Adrenal gland (tissue), 5 donors: ENCODE data around the gene SYNPO.

Source experiments
- POLR2A ChIP-seq, 2 donors: fragments of 450-650 bp; IDR thresholded peaks; one replicate each; pipeline ENCODE4 v1.6.1; 2017; ENCODE audit warnings: antibody characterized with exemption in 2 of 2, mild to moderate bottlenecking in 2 of 2, moderate library complexity in 1 of 2
- TF ChIP-seq, protein P1 (sequence below), 6 experiments: fragments of 450-650 bp in 4 of 6; fragments of 200-600 bp in 2 of 6; sonication (generic) in 1 of 6; IDR thresholded peaks; 1 replicate in 5 of 6; 2 replicates in 1 of 6; pipeline versions ENCODE4 v1.5.1 to v1.8.0; 2016 to 2021; ENCODE audit warnings: antibody characterized with exemption in 6 of 6, mild to moderate bottlenecking in 2 of 6, moderate library complexity in 1 of 6
- donor health status: DM: no; HTN: no; CAD: no.

DNA sequence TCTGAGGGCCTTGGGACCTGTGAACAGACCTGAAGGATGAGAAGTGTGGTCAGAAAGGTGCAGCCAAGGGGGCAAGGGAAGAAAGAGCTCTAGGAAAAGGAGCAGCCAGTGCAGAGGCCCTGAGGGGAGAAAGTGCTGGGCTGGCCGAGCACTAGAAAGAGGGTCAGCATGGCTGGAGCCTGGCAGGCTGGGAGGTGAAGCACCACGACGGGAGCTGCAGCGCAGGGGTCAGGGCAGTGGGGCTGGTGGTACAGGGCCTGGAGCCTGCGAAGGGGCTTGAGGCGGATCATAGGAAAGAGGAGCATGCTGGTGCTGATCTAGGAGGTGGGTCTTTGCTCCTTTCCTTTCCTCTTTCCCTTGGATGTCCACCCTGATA is 9.1 kb upstream of the SYNPO start:
- TF ChIP-seq, protein P1, sequence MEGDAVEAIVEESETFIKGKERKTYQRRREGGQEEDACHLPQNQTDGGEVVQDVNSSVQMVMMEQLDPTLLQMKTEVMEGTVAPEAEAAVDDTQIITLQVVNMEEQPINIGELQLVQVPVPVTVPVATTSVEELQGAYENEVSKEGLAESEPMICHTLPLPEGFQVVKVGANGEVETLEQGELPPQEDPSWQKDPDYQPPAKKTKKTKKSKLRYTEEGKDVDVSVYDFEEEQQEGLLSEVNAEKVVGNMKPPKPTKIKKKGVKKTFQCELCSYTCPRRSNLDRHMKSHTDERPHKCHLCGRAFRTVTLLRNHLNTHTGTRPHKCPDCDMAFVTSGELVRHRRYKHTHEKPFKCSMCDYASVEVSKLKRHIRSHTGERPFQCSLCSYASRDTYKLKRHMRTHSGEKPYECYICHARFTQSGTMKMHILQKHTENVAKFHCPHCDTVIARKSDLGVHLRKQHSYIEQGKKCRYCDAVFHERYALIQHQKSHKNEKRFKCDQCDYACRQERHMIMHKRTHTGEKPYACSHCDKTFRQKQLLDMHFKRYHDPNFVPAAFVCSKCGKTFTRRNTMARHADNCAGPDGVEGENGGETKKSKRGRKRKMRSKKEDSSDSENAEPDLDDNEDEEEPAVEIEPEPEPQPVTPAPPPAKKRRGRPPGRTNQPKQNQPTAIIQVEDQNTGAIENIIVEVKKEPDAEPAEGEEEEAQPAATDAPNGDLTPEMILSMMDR (IDR thresholded peaks at IDR 0.05) = no peak
- no peak for TF ChIP-seq POLR2A (IDR thresholded peaks at IDR 0.05)
